Lung (tissue), 12 donors: ENCODE data around the gene MED29. TPM values are rescaled to one million over a fixed set of nuclear protein-coding genes. Genes with fewer than 3 reads are reported as not detected.

ENCODE experiments used
- ATAC-seq: fragments of 200-7000 bp; cut with Tn5 transposase; one replicate; pipeline ENCODE4 v1.9.1; 2020; ENCODE audit warnings: moderate number of reproducible peaks; ENCODE audit not compliant: insufficient read depth, low FRiP score
- DNase-seq, 3 donors: peaks; one replicate each; pipeline ENCODE4 v3.0.0-alpha.2; 2013 to 2017
- H3K27ac ChIP-seq, 2 donors: one replicate each; pipeline ENCODE4 v1.5.1; 2013; ENCODE audit warnings: mild to moderate bottlenecking in 2 of 2, moderate library complexity in 2 of 2, control low read depth in 1 of 2, inconsistent platforms in 1 of 2, low read depth in 1 of 2, low read length in 1 of 2
- H3K27me3 ChIP-seq, 3 donors: one replicate each; pipeline ENCODE4 v1.5.1; 2013; ENCODE audit warnings: low read length in 2 of 3; ENCODE audit not compliant: control insufficient read depth in 3 of 3, insufficient read depth in 3 of 3
- H3K36me3 ChIP-seq, 4 donors: one replicate each; pipeline ENCODE4 v1.5.1; 2013; ENCODE audit warnings: low read length in 4 of 4, mild to moderate bottlenecking in 1 of 4, moderate library complexity in 1 of 4; ENCODE audit not compliant: control insufficient read depth in 4 of 4, insufficient read depth in 4 of 4
- H3K4me1 ChIP-seq, 5 donors: one replicate each; pipeline ENCODE4 v1.5.1; 2013; ENCODE audit warnings: low read length in 5 of 5, mild to moderate bottlenecking in 2 of 5, moderate library complexity in 1 of 5; ENCODE audit not compliant: control insufficient read depth in 5 of 5, insufficient read depth in 5 of 5
- H3K4me3 ChIP-seq: one replicate; pipeline ENCODE4 v1.5.1; 2013; ENCODE audit warnings: mild to moderate bottlenecking, control low read depth, moderate library complexity
- H3K9ac ChIP-seq, 2 donors: one replicate each; pipeline ENCODE4 v1.5.1; 2013; ENCODE audit warnings: low read length in 2 of 2, control low read depth in 1 of 2; ENCODE audit not compliant: insufficient read depth in 1 of 2
- H3K9me3 ChIP-seq, 4 donors: one replicate each; pipeline ENCODE4 v1.5.1; 2013; ENCODE audit warnings: low read length in 3 of 4, mild to moderate bottlenecking in 1 of 4, moderate library complexity in 1 of 4; ENCODE audit not compliant: control insufficient read depth in 4 of 4, insufficient read depth in 3 of 4
- WGBS, 2 donors: extraction: QIAGEN DNeasy Blood & Tissue Kit; methylation state at CpG; one replicate each; pipeline ENCODE4 v1.1.7; 2013; 5-methylcytosine and 5-hydroxymethylcytosine counted together
- polyA plus RNA-seq, 2 donors: library from polyadenylated mRNA; stranded (reverse); fragments of 200-250 nt; gene quantifications; one replicate each; pipeline ENCODE4 v1.2.1, GENCODE V29; 2013
- total RNA-seq, 2 donors: library from RNA; depleted of rRNA in 1 of 2; stranded (reverse); fragments of >200 nt in 1 of 2; gene quantifications; one replicate each; pipeline ENCODE4 v1.2.1, GENCODE V29; 2014 to 2021
- TF ChIP-seq, protein P1 (sequence below): IDR thresholded peaks from 2 replicates; pipeline ENCODE4 v1.5.1; 2012; ENCODE audit warnings: mild to moderate bottlenecking; ENCODE audit errors: control extremely low read depth, extremely low read depth
- donor health status: control.
- donor health status: control.
- donor health status: Bipolar disorder and iron deficiency.
- donor health status: healthy.
- donor health status: DM: yes; HTN: yes; CAD: no.

Gene MED29
- total and polyA plus RNA-seq, 4 donors: 16.5 to 36.8 (median 32.8) TPM

DNA sequence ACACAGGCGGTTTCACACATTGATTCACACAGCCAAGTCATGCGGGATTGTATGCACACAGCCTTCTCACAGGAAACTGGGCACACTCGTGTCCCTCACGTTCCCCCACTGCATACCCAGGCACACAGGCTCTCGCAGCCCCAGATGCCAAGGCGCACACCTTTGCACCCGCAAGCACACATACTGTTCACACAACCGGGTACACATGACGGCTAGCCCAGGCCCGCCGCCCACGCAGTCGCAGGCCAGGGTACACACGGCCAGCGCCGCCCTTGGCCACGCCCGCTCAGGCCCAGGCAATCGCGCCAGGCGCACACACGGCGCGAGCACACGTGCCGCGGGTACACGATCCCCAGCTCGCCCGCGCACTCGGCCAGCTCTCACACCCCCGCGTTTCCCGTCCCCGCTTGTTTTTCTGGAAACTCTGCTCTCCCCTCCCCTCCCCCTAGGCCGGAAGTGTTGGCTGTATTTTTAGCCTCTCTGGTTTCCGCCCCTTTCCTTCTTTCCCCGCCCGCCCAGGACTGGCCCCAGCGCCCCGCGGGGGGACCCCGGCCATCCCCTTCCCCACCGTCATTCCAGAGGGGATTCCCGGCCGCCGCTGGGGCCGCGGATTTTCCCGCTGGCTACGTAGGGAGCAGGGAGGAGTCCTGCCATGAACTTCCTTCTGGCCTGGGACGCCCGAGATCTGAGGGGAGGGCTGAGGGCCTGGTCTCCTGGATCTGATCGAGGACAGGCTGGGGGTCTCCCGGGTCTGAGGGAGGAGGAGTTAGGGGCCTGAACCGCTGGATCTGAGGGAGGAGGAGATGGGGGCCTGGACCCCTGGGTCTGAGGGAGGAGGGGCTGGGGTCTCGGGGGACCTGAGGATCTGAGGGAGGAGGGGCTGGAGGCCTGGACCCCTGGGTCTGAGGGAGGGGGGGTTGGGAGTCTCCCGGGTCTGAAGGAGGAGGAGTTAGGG lies 11.4 kb downstream of the MED29 start:
- Histone ChIP-seq H3K36me3 (peaks cover 0 to 10% (median under 1%) of the 10 kb centered on the region in 4 donors), H3K9me3 (no peaks in the 10 kb centered on the region), H3K4me1 (peaks cover 0 to 31% (median 15%) of the 10 kb centered on the region in 5 donors), H3K27me3 (no peaks in the 10 kb centered on the region), H3K9ac (peak overlapping the region; percentile 13 to 72), H3K27ac (peak overlapping the region; percentile 93 to 100), H3K4me3 (peak overlapping the region; percentile 12)
- ATAC-seq: peak; percentile 23
- peak; percentile 95 to 98 (median 96) for DNase-seq
- 2% methylated on average over 49 to 59 of the region's 59 CpGs for WGBS, 2 donors
- TF ChIP-seq, protein P1, sequence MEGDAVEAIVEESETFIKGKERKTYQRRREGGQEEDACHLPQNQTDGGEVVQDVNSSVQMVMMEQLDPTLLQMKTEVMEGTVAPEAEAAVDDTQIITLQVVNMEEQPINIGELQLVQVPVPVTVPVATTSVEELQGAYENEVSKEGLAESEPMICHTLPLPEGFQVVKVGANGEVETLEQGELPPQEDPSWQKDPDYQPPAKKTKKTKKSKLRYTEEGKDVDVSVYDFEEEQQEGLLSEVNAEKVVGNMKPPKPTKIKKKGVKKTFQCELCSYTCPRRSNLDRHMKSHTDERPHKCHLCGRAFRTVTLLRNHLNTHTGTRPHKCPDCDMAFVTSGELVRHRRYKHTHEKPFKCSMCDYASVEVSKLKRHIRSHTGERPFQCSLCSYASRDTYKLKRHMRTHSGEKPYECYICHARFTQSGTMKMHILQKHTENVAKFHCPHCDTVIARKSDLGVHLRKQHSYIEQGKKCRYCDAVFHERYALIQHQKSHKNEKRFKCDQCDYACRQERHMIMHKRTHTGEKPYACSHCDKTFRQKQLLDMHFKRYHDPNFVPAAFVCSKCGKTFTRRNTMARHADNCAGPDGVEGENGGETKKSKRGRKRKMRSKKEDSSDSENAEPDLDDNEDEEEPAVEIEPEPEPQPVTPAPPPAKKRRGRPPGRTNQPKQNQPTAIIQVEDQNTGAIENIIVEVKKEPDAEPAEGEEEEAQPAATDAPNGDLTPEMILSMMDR: no peak

DNA sequence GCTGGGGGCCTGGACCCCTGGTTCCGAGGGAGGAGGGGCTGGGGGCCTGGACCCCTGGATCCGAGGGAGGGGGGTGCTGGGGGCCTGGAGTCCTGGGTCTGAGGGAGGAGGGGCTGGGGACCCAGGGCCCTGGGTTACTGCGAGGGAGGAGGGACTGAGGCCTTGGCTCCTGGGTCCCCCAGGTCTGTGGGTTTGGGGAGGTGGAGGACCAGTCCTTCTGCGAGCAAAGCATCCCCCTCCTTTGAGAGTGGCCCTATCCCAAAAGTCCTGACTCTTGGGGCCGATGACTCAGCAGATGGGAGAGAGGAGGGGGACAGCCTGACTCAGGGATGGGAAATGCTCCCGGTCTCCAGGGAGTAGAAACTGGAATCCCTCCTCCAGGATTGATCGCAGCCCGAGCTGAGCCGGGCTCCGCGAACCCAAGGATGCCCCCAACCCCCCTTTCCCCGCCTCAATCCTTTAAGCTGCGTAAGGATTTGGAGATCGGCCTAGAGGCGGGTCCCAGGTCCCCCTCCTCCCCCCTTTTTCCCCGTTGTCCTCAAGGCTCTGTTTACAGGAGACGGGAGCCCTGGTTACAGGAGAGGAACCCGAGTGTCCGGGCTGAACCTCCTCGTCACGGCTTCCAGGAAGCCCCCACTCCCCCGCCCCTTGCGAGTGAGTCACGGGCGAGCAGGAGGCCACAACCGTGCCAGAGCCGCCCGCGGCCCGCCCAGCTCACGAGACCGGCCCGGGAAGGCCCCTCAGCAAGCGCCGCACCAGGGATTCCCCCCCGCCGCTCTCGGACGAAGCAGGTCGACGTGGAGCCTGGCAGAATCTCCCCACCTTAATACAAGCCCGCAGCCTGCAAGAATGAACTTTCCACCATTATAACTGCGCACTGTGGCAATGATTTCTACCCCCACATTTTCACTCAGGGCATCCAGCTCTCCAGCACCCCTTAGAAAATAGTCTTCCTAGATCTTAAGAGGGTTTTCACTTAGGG lies 12.4 kb downstream of the MED29 start:
- H3K4me3 ChIP-seq: peak overlapping the region; percentile 14
- no peaks in the 10 kb centered on the region for H3K27me3 ChIP-seq
- peak overlapping the region; percentile 93 to 100 for H3K27ac ChIP-seq
- ATAC-seq: peak; percentile 51
- DNase-seq: peak; percentile 95 to 97 (median 97)
- no peaks in the 10 kb centered on the region for H3K9me3 ChIP-seq
- peaks cover 0 to 29% (median 12%) of the 10 kb centered on the region in 5 donors for H3K4me1 ChIP-seq
- TF ChIP-seq, protein P1: no peak
- 1% methylated on average over 43 of the region's 43 CpGs for WGBS, 2 donors
- H3K36me3 ChIP-seq: peaks cover 0 to 12% (median 7%) of the 10 kb centered on the region in 4 donors
- peak overlapping the region; percentile 72 to 86 for H3K9ac ChIP-seq

DNA sequence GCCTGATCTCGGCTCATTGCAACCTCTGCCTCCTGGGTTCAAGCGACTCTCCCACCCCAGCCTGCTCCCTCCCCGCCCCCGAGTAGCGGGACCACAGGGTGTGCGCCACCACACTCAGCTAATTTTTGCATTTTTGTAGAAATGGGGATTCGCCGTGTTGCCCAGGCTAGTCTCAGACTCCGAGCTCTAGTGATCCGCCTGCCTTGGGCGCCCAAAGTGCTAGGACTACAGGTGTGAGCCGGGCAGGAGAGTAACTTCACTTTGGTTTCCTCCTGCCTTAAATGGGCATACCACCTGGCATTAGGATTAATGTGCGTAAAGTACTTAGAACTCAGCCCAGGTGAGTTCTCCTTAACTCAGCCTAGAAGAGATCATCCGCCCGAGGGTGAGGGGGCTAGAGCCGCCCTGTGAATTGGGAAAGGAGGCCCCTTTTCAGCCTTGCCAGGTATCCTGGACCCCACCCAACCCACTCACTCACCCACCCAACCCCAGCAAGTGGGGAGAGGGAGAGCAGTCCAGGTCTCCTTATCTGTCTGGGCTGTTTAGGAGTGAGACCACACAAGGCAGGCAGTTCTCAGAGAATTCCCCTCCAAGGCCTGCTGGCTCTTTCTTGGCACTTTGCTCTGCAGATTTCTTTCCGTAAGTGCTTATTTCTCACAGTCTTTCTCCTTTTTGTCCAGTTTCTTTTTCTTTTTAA lies 14.2 kb downstream of the MED29 start:
- WGBS, 2 donors: 89 to 91% methylated on average over 17 of the region's 17 CpGs
- Histone ChIP-seq H3K4me3 (no peak overlapping the region), H3K36me3 (peaks cover 0 to 12% (median 6%) of the 10 kb centered on the region in 4 donors), H3K27ac (peak overlapping the region; percentile 55 to 97), H3K9me3 (no peaks in the 10 kb centered on the region), H3K9ac (no peak overlapping the region), H3K27me3 (no peaks in the 10 kb centered on the region), H3K4me1 (peaks cover 0 to 39% (median 14%) of the 10 kb centered on the region in 5 donors)
- DNase-seq: no peak
- ATAC-seq: no peak
- TF ChIP-seq, protein P1: no peak
